Measurements from ENCODE around the gene ACY1.

GRCh38 chr3:51941798-51942602 is 41.3 kb upstream of the ACY1 start, which contains the start of the genes PARP3 and RRP9:
- TF ChIP-seq, protein P1, sequence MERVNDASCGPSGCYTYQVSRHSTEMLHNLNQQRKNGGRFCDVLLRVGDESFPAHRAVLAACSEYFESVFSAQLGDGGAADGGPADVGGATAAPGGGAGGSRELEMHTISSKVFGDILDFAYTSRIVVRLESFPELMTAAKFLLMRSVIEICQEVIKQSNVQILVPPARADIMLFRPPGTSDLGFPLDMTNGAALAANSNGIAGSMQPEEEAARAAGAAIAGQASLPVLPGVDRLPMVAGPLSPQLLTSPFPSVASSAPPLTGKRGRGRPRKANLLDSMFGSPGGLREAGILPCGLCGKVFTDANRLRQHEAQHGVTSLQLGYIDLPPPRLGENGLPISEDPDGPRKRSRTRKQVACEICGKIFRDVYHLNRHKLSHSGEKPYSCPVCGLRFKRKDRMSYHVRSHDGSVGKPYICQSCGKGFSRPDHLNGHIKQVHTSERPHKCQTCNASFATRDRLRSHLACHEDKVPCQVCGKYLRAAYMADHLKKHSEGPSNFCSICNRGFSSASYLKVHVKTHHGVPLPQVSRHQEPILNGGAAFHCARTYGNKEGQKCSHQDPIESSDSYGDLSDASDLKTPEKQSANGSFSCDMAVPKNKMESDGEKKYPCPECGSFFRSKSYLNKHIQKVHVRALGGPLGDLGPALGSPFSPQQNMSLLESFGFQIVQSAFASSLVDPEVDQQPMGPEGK (CRISPR knock-in tag; IDR thresholded peaks at IDR 0.05; ENCODE audit: borderline replicate concordance), result no peak
- TF ChIP-seq RARB (CRISPR knock-in tag; IDR thresholded peaks at IDR 0.05) (no peak), CSRNP3 (CRISPR knock-in tag; IDR thresholded peaks at IDR 0.05) (no peak), OSR1 (CRISPR knock-in tag; IDR thresholded peaks at IDR 0.05) (no peak), CSDC2 (CRISPR knock-in tag; IDR thresholded peaks at IDR 0.05) (no peak), TCF4 (CRISPR knock-in tag; IDR thresholded peaks at IDR 0.05; ENCODE audit: borderline replicate concordance) (no peak), ZNF70 (CRISPR knock-in tag; IDR thresholded peaks at IDR 0.05) (no peak), ZFP30 (CRISPR knock-in tag; IDR thresholded peaks at IDR 0.05) (no peak), ARNTL (CRISPR knock-in tag; IDR thresholded peaks at IDR 0.05; ENCODE audit: borderline replicate concordance, low read depth) (no peak; the same call in 1 of the 2 replicates)
